B cell (primary cell): ENCODE measurements around the gene ZFR. TPM values are rescaled to one million over a fixed set of nuclear protein-coding genes. Genes with fewer than 3 reads are reported as not detected.

Source experiments
- ATAC-seq: fragments of 200-7000 bp; cut with Tn5 transposase; one replicate; pipeline ENCODE4 v1.10.0; 2021; ENCODE audit warnings: low read depth, mild to moderate bottlenecking, moderate number of reproducible peaks, moderate library complexity
- CTCF ChIA-PET: fragments of 350-600 bp; sonication (Branson Sonifier 250); formaldehyde crosslinking; loops from one replicate; lab custom pipeline; 2021; ENCODE audit warnings: antibody characterized with exemption, inconsistent platforms; lab: Charles Lee
- POLR2A ChIA-PET: fragments of 350-600 bp; sonication (Branson Sonifier 250); formaldehyde crosslinking; loops from one replicate; lab custom pipeline; 2021; ENCODE audit warnings: antibody characterized with exemption; lab: Charles Lee
- DNase-seq: peaks from one replicate; pipeline ENCODE4 v3.0.0; 2013
- H2AFZ ChIP-seq: 2 replicates; pipeline ENCODE4 v1.6.1; 2012; ENCODE audit warnings: mild to moderate bottlenecking, low read depth, low read length; ENCODE audit not compliant: insufficient read depth, poor library complexity, severe bottlenecking
- H3K27ac ChIP-seq, 2 donors: 1 replicate in 1 of 2; 2 replicates in 1 of 2; pipeline ENCODE4 v1.5.1; 2012 to 2013; ENCODE audit warnings: low read length in 2 of 2, mild to moderate bottlenecking in 2 of 2, moderate library complexity in 1 of 2
- H3K27me3 ChIP-seq, 4 experiments: fragments of 200-600 bp in 1 of 4; sonication (generic) in 1 of 4; replicated peaks in 1 of 4; 1 replicate in 2 of 4; 2 replicates in 2 of 4; pipeline versions ENCODE4 v1.6.1 to v1.7.0; 2013 to 2016; ENCODE audit warnings: low read length in 3 of 4, mild to moderate bottlenecking in 2 of 4, mixed read lengths in 1 of 4, moderate library complexity in 1 of 4; ENCODE audit not compliant: insufficient read depth in 4 of 4, control insufficient read depth in 3 of 4; ENCODE audit errors: control extremely low read depth in 1 of 4
- H3K36me3 ChIP-seq, 2 experiments: replicated peaks in 1 of 2; 1 replicate in 1 of 2; 2 replicates in 1 of 2; pipeline versions ENCODE4 v1.6.1 to v1.7.1; 2013; ENCODE audit warnings: low read length in 1 of 2; ENCODE audit not compliant: insufficient read depth in 2 of 2, control insufficient read depth in 1 of 2; ENCODE audit errors: control extremely low read depth in 1 of 2, extremely low read depth in 1 of 2
- H3K4me1 ChIP-seq, 2 donors: fragments of 200-600 bp in 1 of 2; sonication (generic) in 1 of 2; 1 replicate in 1 of 2; 2 replicates in 1 of 2; pipeline versions ENCODE4 v1.5.1 to v1.6.1; 2013 to 2017; ENCODE audit warnings: low read length in 2 of 2; ENCODE audit not compliant: control insufficient read depth in 2 of 2, insufficient read depth in 2 of 2
- H3K4me2 ChIP-seq: replicated peaks from 2 replicates; pipeline ENCODE3; 2012; ENCODE audit warnings: mild to moderate bottlenecking, low read depth, low read length; ENCODE audit not compliant: poor library complexity, severe bottlenecking
- H3K4me3 ChIP-seq, 5 experiments: fragments of 200-600 bp in 1 of 5; sonication (generic) in 1 of 5; 1 replicate in 3 of 5; 2 replicates in 2 of 5; pipeline versions ENCODE4 v1.5.1 to v1.7.0; 2011 to 2016; ENCODE audit warnings: low read length in 4 of 5, mild to moderate bottlenecking in 4 of 5, low read depth in 2 of 5, control low read depth in 1 of 5, moderate library complexity in 1 of 5; ENCODE audit not compliant: insufficient read depth in 1 of 5; ENCODE audit errors: control extremely low read depth in 1 of 5, extremely low read depth in 1 of 5
- H3K79me2 ChIP-seq: fragments of 200-600 bp; sonication (generic); one replicate; pipeline ENCODE4 v1.6.0; 2016; ENCODE audit warnings: low read length; ENCODE audit not compliant: control insufficient read depth, insufficient read depth
- H3K9ac ChIP-seq: fragments of 200-600 bp; sonication (generic); 2 replicates; pipeline ENCODE4 v1.6.1; 2017; ENCODE audit warnings: mild to moderate bottlenecking, low read length, moderate library complexity
- H3K9me3 ChIP-seq, 3 donors: one replicate each; pipeline versions ENCODE4 v1.6.1 to v1.7.1; 2013; ENCODE audit warnings: low read length in 2 of 3; ENCODE audit not compliant: control insufficient read depth in 2 of 3, insufficient read depth in 1 of 3; ENCODE audit errors: control extremely low read depth in 1 of 3
- H4K20me1 ChIP-seq: 2 replicates; pipeline ENCODE4 v1.6.0; 2012; ENCODE audit warnings: mild to moderate bottlenecking, low read length; ENCODE audit not compliant: insufficient read depth, control insufficient read depth, poor library complexity, severe bottlenecking
- H3K27ac Mint-ChIP-seq: one replicate; pipeline ENCODE4 v1.8.0; 2021; ENCODE audit warnings: mixed read lengths
- H3K27me3 Mint-ChIP-seq: one replicate; pipeline ENCODE4 v1.8.0; 2021; ENCODE audit warnings: mixed read lengths
- H3K4me1 Mint-ChIP-seq: one replicate; pipeline ENCODE4 v1.8.0; 2021; ENCODE audit warnings: mixed read lengths
- H3K4me3 Mint-ChIP-seq: one replicate; pipeline ENCODE4 v1.8.0; 2021; ENCODE audit warnings: mixed read lengths
- H3K9me3 Mint-ChIP-seq: one replicate; pipeline ENCODE4 v1.8.0; 2022; ENCODE audit warnings: mixed read lengths; ENCODE audit not compliant: insufficient read depth
- EZH2 ChIP-seq: IDR thresholded peaks from 2 replicates; pipeline ENCODE4 v1.6.1; 2012; ENCODE audit warnings: borderline replicate concordance, low read depth, mild to moderate bottlenecking, moderate library complexity, low read length; ENCODE audit not compliant: insufficient read depth, poor library complexity, severe bottlenecking
- WGBS: methylation state at CpG from one replicate; pipeline ENCODE4 v1.1.5; 2013; ENCODE audit warnings: missing lambda C conversion rate; ENCODE audit not compliant: insufficient coverage; 5-methylcytosine and 5-hydroxymethylcytosine counted together
- intact Hi-C: fragments of 100-400 bp; cut with micrococcal nuclease; formaldehyde crosslinking; loops from one replicate; pipeline ENCODE4 v1.10.0; 2022
- polyA plus RNA-seq: library from polyadenylated mRNA; depleted of rRNA; stranded (reverse); fragments of >200 nt; gene quantifications from 2 replicates; pipeline ENCODE4 v1.2.3, GENCODE V29; 2012
- total RNA-seq, 2 donors: library from RNA; stranded (reverse); fragments of 120-200 nt in 1 of 2; gene quantifications; 1 replicate in 1 of 2; 2 replicates in 1 of 2; pipeline versions ENCODE4 v1.2.3 to v1.2.4, GENCODE V29; 2013 to 2022
- TF ChIP-seq, protein P1 (sequence below): fragments of 200-600 bp; IDR thresholded peaks from one replicate; pipeline ENCODE4 v1.8.0; 2022; ENCODE audit warnings: antibody characterized with exemption, mild to moderate bottlenecking

The ZFR gene
- total and polyA plus RNA-seq, 2 donors (not counting 1 experiment from before 2014, with no cell fraction given), result 31.4 to 69.0 TPM

- Histone ChIP-seq H3K27me3 (no peaks in the 10 kb centered on the region), H3K4me2 (no peak overlapping the region), H3K36me3 (no peaks in the 10 kb centered on the region), H4K20me1 (no peaks in the 10 kb centered on the region), H3K9me3 (peaks cover 0 to 37% (median 20%) of the 10 kb centered on the region in 3 donors), H2AFZ (no peak overlapping the region), H3K79me2 (no peaks in the 10 kb centered on the region), H3K4me3 (no peak overlapping the region), H3K9ac (no peak overlapping the region), H3K4me1 (no peaks in the 10 kb centered on the region), H3K27ac (no peak overlapping the region)
- Mint-ChIP-seq H3K27me3 (no peaks in the 10 kb centered on the region), H3K4me3 (no peak overlapping the region), H3K27ac (no peak overlapping the region), H3K4me1 (peaks cover 2% of the 10 kb centered on the region), H3K9me3 (no peaks in the 10 kb centered on the region)
- ATAC-seq (no peak), DNase-seq (no peak)
- POLR2A ChIA-PET, result no interaction called here
- WGBS, result no CpG with 5 or more reads among the region's 4 CpGs
- CTCF ChIA-PET, result no interaction called here
- no peak for TF ChIP-seq EZH2
- TF ChIP-seq, protein P1, sequence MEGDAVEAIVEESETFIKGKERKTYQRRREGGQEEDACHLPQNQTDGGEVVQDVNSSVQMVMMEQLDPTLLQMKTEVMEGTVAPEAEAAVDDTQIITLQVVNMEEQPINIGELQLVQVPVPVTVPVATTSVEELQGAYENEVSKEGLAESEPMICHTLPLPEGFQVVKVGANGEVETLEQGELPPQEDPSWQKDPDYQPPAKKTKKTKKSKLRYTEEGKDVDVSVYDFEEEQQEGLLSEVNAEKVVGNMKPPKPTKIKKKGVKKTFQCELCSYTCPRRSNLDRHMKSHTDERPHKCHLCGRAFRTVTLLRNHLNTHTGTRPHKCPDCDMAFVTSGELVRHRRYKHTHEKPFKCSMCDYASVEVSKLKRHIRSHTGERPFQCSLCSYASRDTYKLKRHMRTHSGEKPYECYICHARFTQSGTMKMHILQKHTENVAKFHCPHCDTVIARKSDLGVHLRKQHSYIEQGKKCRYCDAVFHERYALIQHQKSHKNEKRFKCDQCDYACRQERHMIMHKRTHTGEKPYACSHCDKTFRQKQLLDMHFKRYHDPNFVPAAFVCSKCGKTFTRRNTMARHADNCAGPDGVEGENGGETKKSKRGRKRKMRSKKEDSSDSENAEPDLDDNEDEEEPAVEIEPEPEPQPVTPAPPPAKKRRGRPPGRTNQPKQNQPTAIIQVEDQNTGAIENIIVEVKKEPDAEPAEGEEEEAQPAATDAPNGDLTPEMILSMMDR, result no peak
- intact Hi-C loops, result no loop called here
Observed at GRCh38 chr5:32325616-32326015, 118.9 kb downstream of the ZFR start.

- H3K9me3 Mint-ChIP-seq, result no peaks in the 10 kb centered on the region
- Histone ChIP-seq H3K9ac (no peak overlapping the region), H3K4me1 (no peaks in the 10 kb centered on the region), H3K9me3 (peaks cover 0 to 42% (median 20%) of the 10 kb centered on the region in 3 donors), H3K79me2 (no peaks in the 10 kb centered on the region), H3K4me3 (no peak overlapping the region), H3K36me3 (no peaks in the 10 kb centered on the region), H3K27ac (no peak overlapping the region), H2AFZ (no peak overlapping the region), H3K27me3 (no peaks in the 10 kb centered on the region), H3K4me2 (no peak overlapping the region), H4K20me1 (no peaks in the 10 kb centered on the region)
- ATAC-seq (no peak), DNase-seq (no peak)
- ChIA-PET POLR2A (no interaction called here), CTCF (interaction anchor here (1.2 kb wide), 1 partner anchor 92 kb away, joined by 5 read pairs; no protein-coding TSS in a partner anchor)
- no peak overlapping the region for H3K27ac Mint-ChIP-seq
- H3K4me3 Mint-ChIP-seq, result no peak overlapping the region
- intact Hi-C loops, result no loop called here
- H3K4me1 Mint-ChIP-seq, result peaks cover 2% of the 10 kb centered on the region
- TF ChIP-seq, protein P1, result no peak
- no peak for TF ChIP-seq EZH2
- WGBS, result 13% methylated on average over 1 of the region's 3 CpGs
- H3K27me3 Mint-ChIP-seq, result no peaks in the 10 kb centered on the region
Observed at GRCh38 chr5:32325062-32325461, 119.5 kb downstream of the ZFR start.
